ENCODE measurements around the gene TBC1D14. TPM values are rescaled to one million over a fixed set of nuclear protein-coding genes. Genes with fewer than 3 reads are reported as not detected.

TBC1D14 gene
- total and polyA plus RNA-seq, 2 experiments from 2014 or later = 33.6 to 50.8 TPM

DNA sequence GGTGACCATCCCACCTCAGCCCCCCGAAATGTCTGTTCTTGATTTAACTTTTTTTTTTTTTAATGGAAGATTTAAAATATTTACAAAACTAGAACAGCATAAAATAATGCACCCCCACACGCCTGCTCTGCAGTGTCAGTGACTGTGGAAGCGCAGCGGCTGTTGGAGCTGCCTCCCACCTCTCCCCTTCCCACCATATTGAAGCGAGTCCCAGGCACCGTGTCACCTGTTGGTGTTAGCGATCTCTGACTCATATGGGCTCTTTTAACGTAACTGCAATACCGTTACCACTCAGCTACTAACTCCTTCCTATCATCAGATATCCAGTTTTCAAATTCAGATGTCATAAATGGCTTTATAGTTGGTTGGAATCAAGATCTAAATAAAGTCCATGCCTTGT lies 116.5 kb downstream of the TBC1D14 start:
- H3K9me2 ChIP-seq (replicated peaks; ENCODE audit: insufficient read depth) = no peaks in the 10 kb centered on the region
- peaks cover 3% of the 10 kb centered on the region for H3K36me3 ChIP-seq (replicated peaks; ENCODE audit: insufficient read depth, low read depth)
- H3K4me2 ChIP-seq = no peak overlapping the region
- TF ChIP-seq, protein P1, sequence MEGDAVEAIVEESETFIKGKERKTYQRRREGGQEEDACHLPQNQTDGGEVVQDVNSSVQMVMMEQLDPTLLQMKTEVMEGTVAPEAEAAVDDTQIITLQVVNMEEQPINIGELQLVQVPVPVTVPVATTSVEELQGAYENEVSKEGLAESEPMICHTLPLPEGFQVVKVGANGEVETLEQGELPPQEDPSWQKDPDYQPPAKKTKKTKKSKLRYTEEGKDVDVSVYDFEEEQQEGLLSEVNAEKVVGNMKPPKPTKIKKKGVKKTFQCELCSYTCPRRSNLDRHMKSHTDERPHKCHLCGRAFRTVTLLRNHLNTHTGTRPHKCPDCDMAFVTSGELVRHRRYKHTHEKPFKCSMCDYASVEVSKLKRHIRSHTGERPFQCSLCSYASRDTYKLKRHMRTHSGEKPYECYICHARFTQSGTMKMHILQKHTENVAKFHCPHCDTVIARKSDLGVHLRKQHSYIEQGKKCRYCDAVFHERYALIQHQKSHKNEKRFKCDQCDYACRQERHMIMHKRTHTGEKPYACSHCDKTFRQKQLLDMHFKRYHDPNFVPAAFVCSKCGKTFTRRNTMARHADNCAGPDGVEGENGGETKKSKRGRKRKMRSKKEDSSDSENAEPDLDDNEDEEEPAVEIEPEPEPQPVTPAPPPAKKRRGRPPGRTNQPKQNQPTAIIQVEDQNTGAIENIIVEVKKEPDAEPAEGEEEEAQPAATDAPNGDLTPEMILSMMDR (IDR thresholded peaks at IDR 0.05; ENCODE audit: poor library complexity) = no peak
- no peak for TF ChIP-seq EZH2 (IDR thresholded peaks at IDR 0.05; ENCODE audit: borderline replicate concordance)
- TF ChIP-seq EZH2phosphoT487 (IDR thresholded peaks at IDR 0.05; ENCODE audit: low read depth, severe bottlenecking, unreplicated experiment) = no peak
- no peaks in the 10 kb centered on the region for H3K9me3 ChIP-seq (ENCODE audit: low read depth)
- no peaks in the 10 kb centered on the region for H3K79me2 ChIP-seq
- DNase-seq (ENCODE audit: low spot score) = no peak
- no peak overlapping the region for H2AFZ ChIP-seq
- H3K4me1 ChIP-seq (ENCODE audit: insufficient read depth) = peaks cover 8% of the 10 kb centered on the region
- 95% methylated on average over 9 of the region's 9 CpGs for WGBS (ENCODE audit: low lambda C conversion rate, missing lambda C conversion rate)
- H4K20me1 ChIP-seq (ENCODE audit: insufficient read depth, poor library complexity, severe bottlenecking) = no peaks in the 10 kb centered on the region
- no peaks in the 10 kb centered on the region for H3K27me3 ChIP-seq
- H3K4me3 ChIP-seq = no peak overlapping the region
- H3K27ac ChIP-seq = no peak overlapping the region

DNA sequence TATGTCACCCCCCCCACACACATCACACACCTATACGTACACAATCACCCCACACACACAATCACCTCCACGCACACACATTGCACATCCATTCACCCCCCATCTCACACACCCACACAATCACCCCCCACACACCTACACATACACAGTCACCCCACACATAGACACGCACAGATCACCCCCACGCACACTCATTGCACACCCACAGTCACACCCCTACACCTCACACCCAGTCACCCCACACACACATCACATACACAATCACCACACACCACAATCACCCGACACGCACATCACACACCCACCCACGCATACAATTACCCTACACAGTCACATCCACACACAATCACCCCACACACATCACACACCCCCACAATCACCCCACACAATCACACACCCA lies 117.7 kb downstream of the TBC1D14 start:
- no peaks in the 10 kb centered on the region for H3K9me3 ChIP-seq (ENCODE audit: low read depth)
- no peak overlapping the region for H3K4me2 ChIP-seq
- H3K9me2 ChIP-seq (replicated peaks; ENCODE audit: insufficient read depth) = no peaks in the 10 kb centered on the region
- peaks cover 3% of the 10 kb centered on the region for H3K36me3 ChIP-seq (replicated peaks; ENCODE audit: insufficient read depth, low read depth)
- no peaks in the 10 kb centered on the region for H4K20me1 ChIP-seq (ENCODE audit: insufficient read depth, poor library complexity, severe bottlenecking)
- H3K27ac ChIP-seq = no peak overlapping the region
- no peaks in the 10 kb centered on the region for H3K79me2 ChIP-seq
- no peaks in the 10 kb centered on the region for H3K4me1 ChIP-seq (ENCODE audit: insufficient read depth)
- no peak overlapping the region for H2AFZ ChIP-seq
- 96% methylated on average over 7 of the region's 7 CpGs for WGBS (ENCODE audit: low lambda C conversion rate, missing lambda C conversion rate)
- no peak for DNase-seq (ENCODE audit: low spot score)
- H3K27me3 ChIP-seq = no peaks in the 10 kb centered on the region
- H3K4me3 ChIP-seq = no peak overlapping the region
- TF ChIP-seq EZH2phosphoT487 (IDR thresholded peaks at IDR 0.05; ENCODE audit: low read depth, severe bottlenecking, unreplicated experiment) (no peak), EZH2 (IDR thresholded peaks at IDR 0.05; ENCODE audit: borderline replicate concordance) (no peak)
- TF ChIP-seq, protein P1 (IDR thresholded peaks at IDR 0.05; ENCODE audit: poor library complexity) = no peak

DNA sequence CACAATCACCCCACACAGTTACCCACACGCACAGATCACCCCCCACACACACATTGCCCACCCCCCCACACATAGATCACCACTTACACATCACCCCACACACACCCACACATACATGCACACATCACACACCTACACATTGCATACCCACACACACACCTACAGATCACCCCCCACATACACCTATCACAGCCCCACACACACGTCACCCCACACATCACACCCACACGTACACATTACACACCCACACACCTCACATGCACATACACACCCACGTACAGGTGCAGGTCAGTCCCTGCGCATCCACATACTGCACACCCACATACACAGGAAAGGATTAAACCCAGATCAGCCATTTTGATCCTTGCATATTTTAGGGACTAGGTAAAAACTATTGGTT lies 118.3 kb downstream of the TBC1D14 start:
- Histone ChIP-seq H3K4me1 (ENCODE audit: insufficient read depth) (no peaks in the 10 kb centered on the region), H3K9me2 (replicated peaks; ENCODE audit: insufficient read depth) (no peaks in the 10 kb centered on the region), H2AFZ (no peak overlapping the region), H4K20me1 (ENCODE audit: insufficient read depth, poor library complexity, severe bottlenecking) (no peaks in the 10 kb centered on the region), H3K4me3 (no peak overlapping the region), H3K4me2 (no peak overlapping the region), H3K36me3 (replicated peaks; ENCODE audit: insufficient read depth, low read depth) (peaks cover 3% of the 10 kb centered on the region), H3K27ac (no peak overlapping the region), H3K9me3 (ENCODE audit: low read depth) (no peaks in the 10 kb centered on the region), H3K27me3 (no peaks in the 10 kb centered on the region), H3K79me2 (no peaks in the 10 kb centered on the region)
- DNase-seq (ENCODE audit: low spot score) = no peak
- 85% methylated on average over 4 of the region's 5 CpGs for WGBS (ENCODE audit: low lambda C conversion rate, missing lambda C conversion rate)
- TF ChIP-seq, protein P1 (IDR thresholded peaks at IDR 0.05; ENCODE audit: poor library complexity) = no peak
- TF ChIP-seq EZH2phosphoT487 (IDR thresholded peaks at IDR 0.05; ENCODE audit: low read depth, severe bottlenecking, unreplicated experiment) = no peak
- no peak for TF ChIP-seq EZH2 (IDR thresholded peaks at IDR 0.05; ENCODE audit: borderline replicate concordance)

DNA sequence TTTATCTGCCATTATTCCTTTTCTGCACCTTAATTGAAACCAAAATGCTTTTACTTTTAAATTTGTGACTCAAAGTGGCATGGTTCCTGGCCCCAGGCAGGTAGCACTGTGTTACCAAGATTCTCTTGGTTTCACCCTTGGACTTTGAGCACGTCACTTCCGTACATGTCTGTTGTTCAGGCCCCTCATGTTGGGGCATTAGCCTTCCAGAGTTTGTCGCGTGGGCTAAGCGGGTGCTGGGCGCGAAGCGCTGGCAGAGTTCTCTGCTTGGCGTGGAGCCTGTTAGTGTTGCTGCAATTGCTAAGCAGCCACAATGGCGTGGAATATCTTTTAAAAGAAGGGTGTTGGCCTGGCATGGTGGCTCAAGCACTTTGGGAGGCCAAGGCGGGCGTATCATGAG lies 119.6 kb downstream of the TBC1D14 start:
- H3K4me2 ChIP-seq = no peak overlapping the region
- no peaks in the 10 kb centered on the region for H3K79me2 ChIP-seq
- 97% methylated on average over 12 of the region's 12 CpGs for WGBS (ENCODE audit: low lambda C conversion rate, missing lambda C conversion rate)

More for the DNA sequence above, 119.6 kb downstream of the TBC1D14 start:
- no peaks in the 10 kb centered on the region for H3K9me3 ChIP-seq (ENCODE audit: low read depth)
- no peak for DNase-seq (ENCODE audit: low spot score)
- peaks cover 2% of the 10 kb centered on the region for H3K4me1 ChIP-seq (ENCODE audit: insufficient read depth)
- H3K27ac ChIP-seq = no peak overlapping the region
- TF ChIP-seq, protein P1 (IDR thresholded peaks at IDR 0.05; ENCODE audit: poor library complexity) = no peak
- H3K9me2 ChIP-seq (replicated peaks; ENCODE audit: insufficient read depth) = no peaks in the 10 kb centered on the region
- H3K27me3 ChIP-seq = no peaks in the 10 kb centered on the region
- H2AFZ ChIP-seq = no peak overlapping the region
- H3K4me3 ChIP-seq = no peak overlapping the region
- H3K36me3 ChIP-seq (replicated peaks; ENCODE audit: insufficient read depth, low read depth) = peaks cover 3% of the 10 kb centered on the region
- H4K20me1 ChIP-seq (ENCODE audit: insufficient read depth, poor library complexity, severe bottlenecking) = no peaks in the 10 kb centered on the region
